GM12801 (cell line): Measurements from ENCODE around the gene CNTNAP1.

Experiments used
- CTCF ChIP-seq: IDR thresholded peaks from one replicate; pipeline ENCODE4 v1.5.1; 2011; ENCODE audit warnings: control low read depth; ENCODE audit not compliant: insufficient read length; ENCODE audit errors: extremely low read depth

The CNTNAP1 gene

GRCh38 chr17:42667088-42667951, 15.0 kb upstream of the CNTNAP1 start:
- TF ChIP-seq CTCF, result no peak

GRCh38 chr17:42669705-42669976, 12.7 kb upstream of the CNTNAP1 start:
- TF ChIP-seq CTCF, result no peak

- TF ChIP-seq CTCF, result no peak
Measured at GRCh38 chr17:42669977-42670788, 12.1 kb upstream of the CNTNAP1 start.

- no peak for TF ChIP-seq CTCF
Measured at GRCh38 chr17:42670789-42671657, 11.3 kb upstream of the CNTNAP1 start.

GRCh38 chr17:42672038-42672437, 10.3 kb upstream of the CNTNAP1 start:
- no peak for TF ChIP-seq CTCF

GRCh38 chr17:42673266-42673884, 9.0 kb upstream of the CNTNAP1 start:
- TF ChIP-seq CTCF, result no peak
